NT2/D1 (cell line): Measurements from ENCODE around the gene KPNA4.

Experiments
- SUZ12 ChIP-seq: IDR thresholded peaks from 2 replicates; pipeline ENCODE4 v1.6.1; 2011; ENCODE audit not compliant: insufficient read length, insufficient read depth; ENCODE audit errors: extremely low read depth
- ZNF274 ChIP-seq: IDR thresholded peaks from 2 replicates; pipeline ENCODE4 v1.6.1; 2011; ENCODE audit warnings: mild to moderate bottlenecking, low read depth, low read length

GRCh38 chr3:160501325-160501724, 64.0 kb downstream of the KPNA4 start:
- no peak for TF ChIP-seq ZNF274
- no peak for TF ChIP-seq SUZ12
